Skeletal muscle cell (primary cell): ENCODE measurements around the gene NADSYN1.
A peak's percentile ranks its signal among the peaks of the same experiment; 100 is the strongest.

ENCODE experiments used
- DNase-seq: peaks from one replicate; pipeline ENCODE4 v3.0.0-alpha.2; 2010; ENCODE audit warnings: low read depth
- H3K4me3 ChIP-seq: 2 replicates; pipeline ENCODE4 v1.5.1; 2011; ENCODE audit warnings: low read depth, mild to moderate bottlenecking, control low read depth, low read length, moderate library complexity

Gene NADSYN1

DNA sequence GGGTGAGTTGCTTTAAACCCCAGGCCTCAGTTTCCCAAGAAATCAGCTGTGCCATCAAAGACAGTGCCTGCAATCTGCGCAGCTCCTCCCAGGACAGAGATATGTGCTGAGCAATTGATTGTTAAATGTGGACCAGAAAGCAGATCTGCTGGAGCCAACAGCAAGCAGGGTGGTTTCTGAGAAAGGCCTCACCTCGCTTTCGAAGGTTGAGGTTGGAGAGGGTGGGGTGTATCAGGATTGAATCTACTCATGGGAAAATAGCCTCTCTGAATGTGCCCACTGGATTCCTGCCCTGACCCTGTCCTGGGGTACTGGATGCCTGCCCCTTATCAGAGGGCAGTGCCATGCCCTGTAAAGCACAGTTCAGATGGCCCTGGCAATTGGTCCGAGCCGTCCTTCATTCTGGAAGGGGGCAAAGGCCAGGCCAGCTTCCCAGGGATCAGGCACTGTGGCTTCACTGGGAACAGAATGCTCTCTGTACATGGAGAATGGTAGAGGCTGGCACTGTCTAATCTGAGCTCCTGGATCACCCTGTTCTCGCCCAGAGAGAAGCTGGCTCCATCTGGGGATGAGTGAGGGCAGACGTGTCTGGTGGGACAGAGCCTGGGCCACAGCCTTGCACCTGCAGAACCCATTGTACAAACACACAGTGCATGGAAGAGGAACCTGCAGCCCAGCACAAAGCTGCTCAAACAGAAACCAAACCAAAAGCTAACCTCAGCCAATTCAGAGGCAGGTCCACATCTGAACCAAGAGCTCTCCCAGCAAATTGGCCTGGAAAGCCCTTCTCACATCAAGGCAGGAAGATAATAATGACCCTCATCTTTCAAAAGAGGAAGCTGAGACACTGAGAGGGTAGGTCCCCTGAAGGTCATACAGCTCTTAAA, 20.0 kb upstream of the NADSYN1 start:
- DNase-seq = no peak
- no peak overlapping the region for H3K4me3 ChIP-seq

DNA sequence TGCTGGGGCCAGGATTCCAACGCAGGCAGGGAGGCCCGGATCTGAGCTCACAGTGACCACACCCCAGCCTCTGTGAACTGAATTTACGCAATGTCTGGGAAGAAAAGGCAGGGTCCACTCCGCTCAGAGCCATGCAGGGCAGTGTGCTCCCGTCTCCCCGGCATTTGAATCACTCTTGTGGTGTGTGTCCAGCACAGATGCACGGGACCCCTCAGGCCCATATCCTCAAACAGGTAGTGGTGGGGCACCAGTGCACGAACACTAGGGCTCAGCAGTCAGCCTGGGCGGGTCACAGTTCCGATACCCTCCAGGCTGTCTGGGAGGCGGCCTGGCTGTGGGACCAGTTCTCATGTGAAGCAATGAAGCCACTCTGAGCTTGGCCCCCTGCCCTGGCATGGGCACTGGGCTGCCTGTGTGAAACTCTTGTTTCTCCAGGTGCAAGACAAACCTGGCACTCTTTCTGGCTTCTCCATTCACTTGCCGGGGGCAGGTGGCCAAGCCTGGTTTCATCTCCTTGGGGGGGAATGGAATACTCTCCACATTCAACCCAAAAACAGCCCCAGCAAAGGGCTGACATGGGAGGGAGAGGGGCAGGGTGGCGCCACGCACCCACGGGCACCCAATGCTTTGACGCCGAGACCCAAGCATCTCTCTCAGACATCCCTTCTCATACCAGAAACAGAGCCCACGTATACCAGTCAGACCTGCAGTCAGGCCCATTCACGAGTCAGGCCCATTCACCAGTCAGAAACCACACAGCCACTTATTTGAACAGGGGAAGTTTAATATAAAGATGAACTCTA, 19.2 kb upstream of the NADSYN1 start:
- H3K4me3 ChIP-seq = no peak overlapping the region
- DNase-seq = no peak

DNA sequence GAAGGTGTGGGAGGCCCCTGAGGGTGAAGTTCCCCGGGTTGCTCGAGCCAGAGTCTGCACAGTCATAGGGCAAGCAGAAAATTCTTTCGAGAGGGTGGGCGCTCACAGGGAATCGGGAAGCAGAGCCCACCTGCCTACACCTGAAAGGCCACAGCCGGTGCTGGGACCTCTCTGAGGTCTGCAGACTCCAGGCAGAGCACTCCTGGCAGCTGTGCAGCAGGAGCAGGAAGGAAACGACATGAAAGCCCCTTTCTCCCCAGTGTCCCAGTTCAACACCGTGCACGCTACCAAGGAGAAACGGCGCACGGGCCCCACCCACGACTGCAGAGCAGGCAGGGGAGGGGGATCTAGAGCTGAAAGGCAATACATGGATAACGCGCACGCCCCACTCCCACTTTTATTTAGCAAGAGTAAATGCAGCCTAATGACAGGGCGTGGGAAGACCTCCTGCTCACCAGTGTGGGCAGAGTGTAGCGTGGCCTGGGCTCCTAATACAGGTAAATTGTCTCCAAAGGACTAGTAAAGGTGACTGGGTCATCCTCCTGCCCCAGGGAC, 18.4 kb upstream of the NADSYN1 start:
- H3K4me3 ChIP-seq = no peak overlapping the region
- DNase-seq = no peak

DNA sequence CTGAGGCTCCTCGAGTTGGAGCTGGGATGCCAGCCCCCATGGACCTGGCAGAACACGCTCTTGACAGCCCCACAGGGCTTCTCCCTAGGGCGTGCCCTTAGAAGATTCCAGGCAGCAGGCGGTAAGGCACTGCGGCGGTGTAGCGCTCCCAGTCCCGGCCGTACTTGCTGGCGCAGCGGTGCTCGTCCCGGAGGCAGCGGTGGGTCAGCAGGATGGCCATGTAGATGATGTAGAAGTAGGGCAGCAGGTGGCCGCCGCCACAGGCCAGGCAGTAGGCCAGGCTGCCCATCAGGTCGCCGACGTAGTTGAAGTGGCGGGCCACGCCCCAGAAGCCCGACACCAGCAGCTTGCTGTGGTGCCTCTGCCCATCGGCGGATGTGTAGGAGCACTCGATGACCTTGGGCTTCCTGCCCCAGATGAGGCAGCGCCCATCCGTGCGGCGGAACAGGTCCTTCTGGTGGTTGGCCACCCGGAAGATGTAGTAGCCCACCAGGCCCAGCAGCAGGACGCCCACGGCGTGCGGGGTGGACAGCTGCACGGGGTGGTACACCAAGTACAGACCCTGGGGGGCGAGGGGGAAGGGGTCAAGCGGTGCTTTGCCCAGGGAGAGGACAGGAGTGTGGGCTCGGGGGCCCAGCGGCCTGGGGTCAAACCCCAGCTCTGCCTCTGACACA, 17.6 kb upstream of the NADSYN1 start:
- H3K4me3 ChIP-seq = no peak overlapping the region
- no peak for DNase-seq

DNA sequence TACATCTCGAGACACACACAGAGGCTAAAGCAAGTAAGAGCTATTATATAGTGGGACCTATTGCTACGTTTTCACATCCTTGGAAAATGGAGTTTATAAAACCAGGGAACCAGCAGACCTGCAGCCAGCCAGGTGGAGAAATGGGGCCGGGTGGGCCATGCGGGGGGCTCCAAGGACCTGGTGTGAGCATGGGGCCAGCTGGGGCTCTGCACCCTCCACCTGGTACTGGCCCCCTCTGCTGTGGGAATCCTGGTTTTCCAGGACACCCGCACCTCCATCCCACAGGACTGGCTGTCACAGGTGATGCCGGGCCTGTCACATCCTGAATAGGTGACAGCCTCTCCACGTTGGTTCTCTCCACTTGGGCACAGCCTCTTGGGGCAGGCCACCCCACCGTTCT, 16.1 kb upstream of the NADSYN1 start:
- DNase-seq = no peak
- H3K4me3 ChIP-seq = no peak overlapping the region

DNA sequence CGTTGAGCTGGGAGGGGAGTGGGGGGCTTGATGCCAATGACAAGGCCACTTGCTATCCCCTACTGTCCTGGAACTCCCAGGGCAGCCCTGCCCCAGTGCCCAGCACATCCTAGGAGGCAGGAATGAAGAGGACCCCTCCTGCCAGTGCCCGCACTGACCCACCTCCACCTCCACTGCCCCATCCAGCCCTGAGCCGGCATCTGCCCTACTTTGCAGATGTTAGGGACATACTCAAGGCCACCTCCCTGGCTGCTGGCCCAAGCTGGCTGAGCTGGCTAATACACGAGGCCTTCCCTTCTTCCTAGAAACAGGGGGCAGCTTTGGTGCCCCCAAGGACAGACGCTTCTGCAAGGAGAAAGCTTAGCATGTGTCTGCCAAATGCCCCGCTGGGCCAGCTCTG, 15.6 kb upstream of the NADSYN1 start:
- no peak for DNase-seq
- H3K4me3 ChIP-seq = no peak overlapping the region

DNA sequence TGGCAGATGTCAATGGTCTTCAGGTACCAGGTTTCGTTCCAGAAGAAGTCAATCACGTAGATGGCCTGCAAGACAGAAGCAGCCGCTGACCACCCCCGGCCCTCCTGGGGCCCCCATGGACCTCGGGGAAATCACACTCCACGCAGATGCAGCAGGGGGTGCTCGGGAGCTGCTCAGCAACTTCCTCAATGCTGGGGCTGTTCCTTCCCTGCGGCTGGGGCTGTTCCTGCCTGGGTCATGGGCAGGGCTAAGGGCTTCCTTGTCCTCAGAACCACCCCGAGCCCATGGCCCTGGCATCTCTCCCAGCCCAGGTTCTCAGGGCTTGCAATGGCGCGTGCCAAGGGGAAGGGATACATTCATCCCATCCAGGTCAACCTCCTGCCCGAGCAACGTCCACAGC, 15.1 kb upstream of the NADSYN1 start:
- H3K4me3 ChIP-seq = no peak overlapping the region
- DNase-seq = no peak

DNA sequence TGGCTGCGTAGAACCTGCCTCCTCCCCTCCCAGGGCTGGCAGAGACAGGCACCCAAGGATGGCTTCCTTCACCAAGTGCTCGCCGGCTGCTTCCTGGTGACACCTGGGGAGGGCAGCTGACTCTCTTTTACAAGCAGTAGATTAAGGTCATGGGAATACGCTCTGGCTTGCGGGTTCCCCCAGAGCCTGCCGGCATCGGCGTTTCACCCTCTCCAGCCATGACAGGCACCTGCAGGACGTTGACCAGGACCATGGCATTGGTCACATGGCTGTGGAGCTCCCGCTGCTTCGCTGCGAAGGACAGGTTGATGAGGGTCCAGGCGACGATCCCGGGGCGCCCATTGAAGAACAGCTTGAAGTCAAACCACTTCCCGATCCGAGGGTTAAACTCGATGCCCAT, 14.4 kb upstream of the NADSYN1 start:
- DNase-seq = no peak
- H3K4me3 ChIP-seq = no peak overlapping the region

DNA sequence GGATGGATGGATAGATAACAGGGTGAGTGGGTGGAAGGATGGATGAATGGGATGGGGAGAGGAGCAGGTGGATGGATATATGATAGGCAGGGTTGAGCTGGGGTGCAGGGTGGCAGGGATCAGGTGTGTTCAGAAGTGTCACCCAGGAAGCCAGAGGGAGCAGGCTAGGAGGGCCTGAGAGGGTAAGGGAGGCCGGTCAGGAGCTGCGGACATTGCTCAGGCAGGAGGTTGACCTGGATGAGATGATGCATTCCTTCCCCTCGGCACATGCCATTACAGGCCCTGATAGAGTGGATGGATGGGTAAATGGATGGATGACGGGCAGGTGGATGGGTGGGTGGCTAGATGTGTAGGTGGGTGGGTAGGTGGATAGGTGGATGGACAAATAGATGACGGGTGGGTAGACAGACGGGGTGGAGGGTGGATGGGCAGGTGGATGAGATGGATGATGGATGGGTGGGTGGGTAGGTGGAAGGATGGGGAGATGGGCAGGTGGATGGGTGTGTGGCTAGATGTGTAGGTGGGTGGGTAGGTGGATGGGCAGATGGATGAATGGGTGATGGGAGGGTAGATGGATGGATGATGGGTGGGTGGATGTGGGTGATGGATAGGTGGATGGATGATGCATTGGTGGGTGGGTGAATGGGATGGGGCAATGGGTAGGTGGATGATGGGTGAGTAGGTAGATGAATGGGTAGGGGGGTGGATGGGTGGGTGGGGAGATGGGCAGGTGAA, 12.8 kb upstream of the NADSYN1 start:
- H3K4me3 ChIP-seq = no peak overlapping the region
- DNase-seq = no peak

DNA sequence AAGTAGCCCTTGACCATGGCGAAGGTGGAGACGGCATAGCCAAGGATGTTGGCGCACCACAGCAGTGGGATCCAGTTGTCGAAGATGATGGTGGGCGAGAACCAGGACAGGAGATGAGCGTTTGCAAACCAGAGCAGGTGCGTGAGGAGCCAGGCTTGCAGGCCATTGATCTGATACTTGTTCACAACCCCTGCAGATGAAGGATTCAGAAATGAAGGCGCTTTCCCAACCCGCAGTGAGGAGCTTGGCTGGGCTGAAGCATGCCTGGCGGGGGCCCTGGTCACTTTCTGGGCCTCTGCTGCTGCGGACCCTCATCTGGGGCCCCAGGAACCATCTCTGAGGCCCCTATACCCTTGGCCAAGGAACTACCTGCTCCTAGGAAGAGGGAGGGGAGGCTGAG, 11.8 kb upstream of the NADSYN1 start:
- no peak overlapping the region for H3K4me3 ChIP-seq
- no peak for DNase-seq

DNA sequence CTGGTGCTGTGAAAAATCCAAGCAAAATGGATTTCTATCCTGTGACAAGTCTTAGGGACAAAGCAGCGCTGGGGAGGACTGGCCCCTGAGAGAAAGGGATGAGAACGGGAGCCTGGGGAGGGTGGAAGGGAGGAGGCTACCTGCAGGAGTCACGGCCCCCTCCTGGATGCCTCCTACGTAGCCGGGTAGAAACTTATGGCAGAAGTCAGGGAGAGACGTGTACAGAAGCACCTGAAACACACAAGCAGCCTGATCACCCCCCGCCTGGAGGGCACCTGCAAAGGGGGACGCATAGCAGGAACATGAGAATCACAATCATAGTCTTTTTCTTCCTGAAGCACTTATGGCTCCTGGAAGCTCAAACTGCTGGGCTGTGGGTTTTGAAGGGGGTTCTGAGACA, 10.9 kb upstream of the NADSYN1 start:
- no peak for DNase-seq
- no peak overlapping the region for H3K4me3 ChIP-seq

DNA sequence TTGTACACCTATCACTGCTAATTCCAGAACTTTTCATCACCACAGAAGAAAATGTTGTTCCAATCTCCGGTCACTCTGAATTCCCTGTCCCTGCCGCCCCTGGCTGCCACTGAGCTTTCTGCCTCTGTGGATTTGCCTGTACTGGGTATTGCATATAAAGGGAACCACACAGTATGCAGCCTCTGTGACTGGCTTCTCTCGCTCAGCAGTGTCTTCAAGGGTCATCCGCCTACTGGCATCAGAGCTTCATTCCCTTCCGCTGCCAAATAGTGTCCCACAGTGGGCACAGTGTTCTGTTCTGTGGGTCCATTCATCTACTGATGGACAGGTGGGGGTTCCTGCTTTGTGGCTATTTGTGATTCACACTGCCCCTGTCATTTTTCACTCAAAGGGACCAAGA, 10.1 kb upstream of the NADSYN1 start:
- DNase-seq = no peak
- no peak overlapping the region for H3K4me3 ChIP-seq

DNA sequence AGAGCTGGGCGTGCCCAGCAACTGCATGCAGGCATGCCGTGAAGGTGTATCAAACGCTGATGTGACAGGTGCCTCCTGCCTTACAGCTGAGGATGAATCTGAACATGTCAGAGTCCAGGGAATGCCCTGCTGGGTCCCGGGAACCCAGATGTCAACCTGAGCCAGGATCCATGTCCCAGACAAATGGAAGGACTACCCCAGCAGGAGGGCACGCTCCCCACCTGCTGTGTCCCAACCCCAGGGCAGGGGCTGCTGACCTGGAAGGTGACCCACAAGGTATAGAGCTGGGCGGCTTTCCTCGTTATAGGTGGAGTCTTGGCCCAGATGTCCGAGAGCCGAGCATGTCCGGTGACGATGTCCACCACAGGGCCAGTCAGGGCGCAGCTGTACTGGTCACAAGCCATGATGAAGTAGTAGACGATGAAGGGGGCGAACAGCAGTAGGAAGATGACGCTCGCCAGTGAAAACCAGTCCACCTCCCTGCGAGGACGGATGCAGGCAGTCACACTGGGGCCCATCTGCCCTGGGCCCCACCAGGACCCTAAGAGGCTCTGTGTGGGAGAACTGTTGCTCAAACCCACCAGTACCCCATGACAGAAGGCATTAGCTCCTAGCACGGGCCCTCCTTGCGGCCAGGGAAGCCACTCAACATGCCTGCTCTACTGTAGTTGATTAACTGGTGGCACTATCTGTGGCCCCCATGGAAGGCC, 9.1 kb upstream of the NADSYN1 start:
- H3K4me3 ChIP-seq = no peak overlapping the region
- DNase-seq = no peak

DNA sequence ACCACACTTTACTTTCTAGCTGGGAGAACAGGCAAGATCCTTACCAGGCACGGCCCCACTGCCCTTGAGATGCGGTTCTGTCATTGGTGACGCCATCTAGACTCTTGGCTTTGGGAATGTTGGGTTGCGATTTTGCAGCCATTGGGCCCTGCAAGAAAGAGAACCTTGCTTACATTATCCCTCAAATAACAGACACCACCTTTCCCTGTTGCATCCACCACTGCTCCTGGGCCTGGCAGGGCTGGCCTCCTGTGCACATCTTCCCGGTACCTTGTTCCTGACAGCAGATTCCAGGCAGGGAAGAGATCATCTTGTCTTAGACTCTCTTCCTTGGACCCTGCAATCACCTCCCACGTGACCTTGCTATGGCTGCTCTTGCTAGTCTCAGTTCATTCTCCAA, 8.2 kb upstream of the NADSYN1 start:
- H3K4me3 ChIP-seq = no peak overlapping the region

DNA sequence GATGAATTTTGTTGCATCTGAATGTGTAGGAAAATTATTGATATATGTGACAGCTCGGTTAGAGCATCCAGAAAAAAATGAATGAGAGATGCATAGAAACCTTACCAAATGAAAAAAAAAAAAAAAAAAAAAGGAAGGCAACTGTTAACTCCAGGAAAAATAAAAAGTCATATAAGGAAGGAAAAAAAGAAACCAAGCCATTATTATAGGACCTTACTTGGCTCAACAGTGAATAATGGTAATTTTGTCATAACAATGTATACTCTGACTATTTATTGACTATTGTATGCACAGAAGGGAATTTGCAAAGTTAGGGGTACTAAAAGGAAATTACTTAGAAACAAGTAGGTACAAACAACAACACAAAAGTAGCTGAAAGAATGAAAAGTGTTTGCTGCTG, 6.9 kb upstream of the NADSYN1 start:
- no peak overlapping the region for H3K4me3 ChIP-seq
- no peak for DNase-seq

More for the DNA sequence above, 8.2 kb upstream of the NADSYN1 start:
- DNase-seq = no peak

DNA sequence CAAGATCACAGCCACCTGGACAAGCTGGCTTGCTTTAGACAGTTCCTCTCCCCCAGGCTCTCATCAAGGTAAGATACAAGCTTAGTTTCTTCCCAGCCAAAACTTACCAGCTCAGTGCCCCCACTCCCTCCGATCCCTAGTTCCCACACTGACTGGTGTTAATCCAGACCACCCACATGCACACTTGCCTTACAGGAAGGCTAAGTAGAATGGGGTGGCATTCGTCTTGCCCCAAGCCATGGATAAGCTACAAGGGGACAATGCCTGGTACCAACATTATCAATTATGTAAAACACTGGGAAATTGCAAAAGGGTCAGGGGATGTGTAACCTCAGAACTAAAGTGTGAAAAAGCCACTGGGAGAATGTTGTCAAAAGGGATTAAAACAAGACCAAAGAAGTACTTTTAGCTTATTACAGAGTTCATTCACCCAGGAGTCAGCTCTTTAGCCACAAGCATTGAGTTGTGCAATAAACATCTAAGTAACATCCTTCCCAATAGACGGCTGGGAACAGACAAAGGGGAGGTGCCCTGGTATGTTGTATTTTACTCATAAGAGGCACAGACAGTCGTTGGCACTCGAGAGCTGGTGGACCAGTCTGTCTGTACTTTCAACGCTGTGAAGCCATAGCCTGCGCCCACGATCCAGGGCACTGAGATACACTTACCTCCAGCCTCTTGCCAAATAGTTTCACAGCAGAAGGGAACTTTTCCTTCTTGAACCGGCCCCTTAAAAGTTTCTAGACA, 5.9 kb upstream of the NADSYN1 start:
- peak; percentile 63 for DNase-seq
- H3K4me3 ChIP-seq = peak overlapping the region; percentile 83

DNA sequence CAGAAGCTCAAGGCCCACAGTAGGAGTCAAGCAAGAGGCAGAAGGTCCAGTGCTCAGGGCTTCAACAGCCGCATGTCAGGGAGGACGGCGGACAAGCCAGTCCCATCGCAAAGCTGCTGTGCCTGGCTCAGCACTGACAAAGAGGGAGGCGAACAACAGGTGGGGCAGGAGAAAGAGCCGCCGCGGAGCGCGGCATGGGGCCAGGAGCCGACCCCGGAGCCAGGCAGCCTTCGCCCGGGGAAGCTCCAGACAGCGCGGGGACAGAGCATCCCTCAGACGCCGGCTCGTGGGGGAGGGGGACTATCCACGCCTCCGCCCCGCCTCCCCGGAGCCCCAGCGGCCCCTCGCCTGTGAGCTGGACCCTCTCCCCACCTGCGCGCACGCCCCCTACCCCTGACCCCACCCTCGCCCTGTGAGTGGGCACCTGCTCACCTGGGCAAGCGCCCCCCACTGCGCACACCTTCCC, 5.2 kb upstream of the NADSYN1 start:
- DNase-seq = no peak
- peak overlapping the region; percentile 83 for H3K4me3 ChIP-seq
